GM12874 (cell line): ENCODE measurements around the gene CDH13.

Experiments used
- CTCF ChIP-seq: IDR thresholded peaks from 2 replicates; pipeline ENCODE4 v1.5.1; 2011; ENCODE audit warnings: low read depth, mild to moderate bottlenecking, control low read depth, low read length, moderate library complexity; ENCODE audit not compliant: insufficient read depth

The CDH13 gene

GRCh38 chr16:82963653-82964052 lies 336.9 kb downstream of the CDH13 start:
- no peak for TF ChIP-seq CTCF

DNA sequence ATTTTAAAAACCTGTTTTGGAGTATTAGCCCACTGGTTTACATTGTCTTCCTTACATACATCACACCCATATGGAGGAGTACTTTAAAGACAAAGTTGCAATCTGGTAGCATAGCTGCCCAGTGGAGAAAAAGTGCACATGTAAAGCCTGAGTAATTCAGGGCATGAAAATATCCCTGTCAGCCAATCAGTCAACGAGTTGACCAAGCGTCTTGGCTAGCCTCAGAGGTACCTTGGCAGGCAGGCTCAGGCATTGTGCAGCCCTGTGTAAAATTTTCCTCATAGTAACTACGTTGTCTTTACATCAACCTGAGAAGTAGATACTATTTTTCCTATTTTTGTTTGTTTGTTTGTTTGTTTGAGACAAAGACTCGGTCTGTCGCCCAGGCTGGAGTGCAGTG lies 339.0 kb downstream of the CDH13 start:
- TF ChIP-seq CTCF, result no peak

- no peak for TF ChIP-seq CTCF
These were observed 340.7 kb downstream of the CDH13 start for GRCh38 chr16:82967424-82967823.

DNA sequence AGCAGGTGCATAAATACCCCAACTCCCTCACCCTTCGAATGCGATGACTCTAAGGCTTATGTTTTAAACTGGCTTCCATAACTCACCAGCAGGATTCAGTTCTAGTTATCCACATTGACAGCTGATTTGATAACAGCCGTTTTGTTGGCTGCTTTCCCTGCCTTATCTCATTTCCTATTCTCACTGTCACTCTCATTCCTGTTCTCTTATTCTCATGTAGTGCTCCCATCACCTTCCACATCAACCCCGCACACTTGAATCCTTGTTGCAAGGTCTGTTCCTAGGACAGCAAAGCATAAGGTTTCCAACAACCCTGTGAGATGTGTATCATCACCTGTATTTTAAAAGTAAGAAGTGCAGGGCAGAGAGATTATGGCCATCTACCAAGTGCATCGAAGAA lies 344.4 kb downstream of the CDH13 start:
- no peak for TF ChIP-seq CTCF

- no peak for TF ChIP-seq CTCF
These were observed 345.7 kb downstream of the CDH13 start for GRCh38 chr16:82972331-82972919.

- TF ChIP-seq CTCF, result no peak
These were observed 352.8 kb downstream of the CDH13 start for GRCh38 chr16:82979406-82980111.

- TF ChIP-seq CTCF, result no peak
These were observed 354.0 kb downstream of the CDH13 start for GRCh38 chr16:82980810-82981209.
